ENCODE results near the gene UBC. TPM values are rescaled to one million over a fixed set of nuclear protein-coding genes. Genes with fewer than 3 reads are reported as not detected.

UBC gene
- total and polyA plus RNA-seq, 9 of the 15 experiments (the other 6 are each of a cell fraction or from before 2014, with no cell fraction given) = 533 to 1,153 (median 813) TPM

- TF ChIP-seq OTX1 (CRISPR knock-in tag; IDR thresholded peaks at IDR 0.05) (no peak), ZBED1 (IDR thresholded peaks at IDR 0.05) (no peak), DDX20 (tag; IDR thresholded peaks at IDR 0.05; ENCODE audit: low read depth) (no peak), NR2C1 (IDR thresholded peaks at IDR 0.05) (peak; percentile 48; the same call in 1 of the 2 replicates), NR2C1 (tag; IDR thresholded peaks at IDR 0.05) (no peak), ATF1 (CRISPR knock-in tag; IDR thresholded peaks at IDR 0.05) (no peak), ATF1 (tag; IDR thresholded peaks at IDR 0.05) (no peak), ID3 (CRISPR knock-in tag; IDR thresholded peaks at IDR 0.05) (no peak), ID3 (tag; IDR thresholded peaks at IDR 0.05) (0 out of 2 replicates have a peak, but pooled peaks have one; percentile 0)
Measured at GRCh38 chr12:124941170-124941527, 26.7 kb upstream of the UBC start (continued).

DNA sequence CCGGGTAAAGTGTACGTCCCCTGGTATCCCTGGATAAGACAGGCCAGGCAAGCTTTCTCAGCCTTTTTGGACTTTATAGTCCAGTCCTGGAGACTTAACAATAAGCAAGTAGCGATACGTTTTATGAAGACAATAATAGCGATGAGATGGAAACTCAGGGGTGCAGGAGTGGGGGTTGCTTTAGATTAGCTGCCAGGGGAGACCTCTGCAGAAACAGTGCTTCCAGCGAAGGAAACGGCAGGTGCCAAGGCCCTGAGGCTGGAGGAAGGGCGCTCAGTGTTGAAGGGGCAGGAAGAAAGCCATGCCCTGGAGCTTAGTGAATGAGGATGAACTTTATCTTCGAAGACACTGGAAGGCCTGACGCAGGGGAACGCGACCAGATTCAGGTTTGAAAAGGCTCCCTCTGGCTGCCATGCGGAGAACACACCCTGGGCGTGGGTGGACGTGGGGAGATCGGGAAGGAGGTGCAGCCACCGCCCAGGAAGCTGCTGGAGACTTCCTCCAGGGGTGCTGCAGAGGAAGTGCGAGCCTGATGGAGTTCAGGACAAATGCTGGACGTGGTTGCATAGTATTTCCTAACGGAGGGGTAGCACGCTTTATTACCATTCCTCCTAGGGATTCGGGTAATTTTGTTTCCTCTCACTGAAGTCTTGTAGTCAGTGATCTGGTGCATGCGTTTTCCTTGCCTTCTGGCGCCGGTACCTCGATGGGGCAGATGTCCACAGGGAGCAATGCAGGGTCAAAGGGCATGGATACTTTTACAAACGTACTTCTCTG lies 26.1 kb upstream of the UBC start:
- Histone ChIP-seq H4K20me1 (replicated peaks; ENCODE audit: control insufficient read depth, insufficient read depth, low read length) (0 out of 2 replicates have a peak, but pooled peaks cover 3% of the 10 kb centered on the region), H3K27ac (ENCODE audit: extremely low read depth, low read depth, low read length) (peak overlapping the region; percentile 87), H3K9me1 (ENCODE audit: control insufficient read depth, insufficient read depth, low read length) (no peaks in the 10 kb centered on the region), H3K4me2 (ENCODE audit: insufficient read depth, low read length) (peak overlapping the region; percentile 95), H3K27me3 (ENCODE audit: control insufficient read depth in 2 of 2, insufficient read depth in 2 of 2, low read length in 2 of 2) (no peaks in the 10 kb centered on the region), H2AFZ (ENCODE audit: low read depth, low read length) (peak overlapping the region; percentile 86), H3K79me2 (ENCODE audit: control insufficient read depth, insufficient read depth, low read length) (no peaks in the 10 kb centered on the region), H3K4me1 (replicated peaks in 1 of 2; ENCODE audit: control insufficient read depth in 2 of 2, insufficient read depth in 2 of 2, low read length in 2 of 2) (peaks cover 9 to 12% of the 10 kb centered on the region in 2 experiments; a peak in 3 of 5 replicates), H3K4me3 (peak overlapping the region; percentile 54), H3K9ac (ENCODE audit: insufficient read depth in 1 of 2, low read depth in 2 of 2, low read length in 2 of 2) (peak overlapping the region; percentile 77 to 83; a peak in 3 of 4 replicates), H3K9me3 (replicated peaks; ENCODE audit: control insufficient read depth, insufficient read depth, low read depth, low read length) (no peaks in the 10 kb centered on the region), H3K36me3 (ENCODE audit: control insufficient read depth, insufficient read depth, low read length) (peaks cover 4% of the 10 kb centered on the region; the same call in 1 of the 3 replicates)
- in situ Hi-C loops (cut with MboI) (no loop called here), intact Hi-C loops (cut with micrococcal nuclease) (loop anchor here (1.0 to 2.0 kb wide), 2 partner anchors 54 to 73 kb away; no protein-coding TSS in a partner anchor)
- ChIA-PET POLR2A (interaction anchor here (0.7 to 4.0 kb wide), 14 partner anchors 10 to 36 kb away, joined by 3 to 127 read pairs (median 6); partner anchors contain the start of gene UBC), CTCF (ENCODE audit: low intra/inter-chr PET ratio) (interaction anchor here (0.6 to 4.4 kb wide), 3 partner anchors 26 to 34 kb away, joined by 3 to 46 read pairs (median 3); partner anchors contain the start of gene UBC)
- peak; percentile 95 for FAIRE-seq
- BruUV-seq (replicated peaks) = no TSS peak
- DNase-seq (ENCODE audit: extremely low read depth in 1 of 4, low spot score in 3 of 4) = peak; percentile 82 to 97 (median 86)
- 2% methylated on average over 27 of the region's 27 CpGs for WGBS (ENCODE audit: insufficient coverage, low coverage, missing lambda C conversion rate)
- ATAC-seq = peak; percentile 84
- TF ChIP-seq SAFB (IDR thresholded peaks at IDR 0.05; ENCODE audit: borderline replicate concordance, low read depth, low read length) = peak; percentile 20; the same call in 1 of the 2 replicates
- no peak for TF ChIP-seq PHF21A (IDR thresholded peaks at IDR 0.05; ENCODE audit: borderline replicate concordance, low read depth)
- peak; percentile 80 for TF ChIP-seq KAT7 (CRISPR knock-in tag; IDR thresholded peaks at IDR 0.05; ENCODE audit: borderline replicate concordance)
- TF ChIP-seq PRMT5 (CRISPR knock-in tag; IDR thresholded peaks at IDR 0.05) = no peak
- peak; percentile 22 to 50; a peak in 1 of 4 replicates for TF ChIP-seq NRF1 (conservative IDR thresholded peaks at IDR 0.05 in 1 of 2, IDR thresholded peaks at IDR 0.05 in 1 of 2)
- 0 out of 2 replicates have a peak, but pooled peaks have one; percentile 15 for TF ChIP-seq GATAD2A (IDR thresholded peaks at IDR 0.05)
- no peak for TF ChIP-seq SP1 (CRISPR knock-in tag; IDR thresholded peaks at IDR 0.05)
- peak; percentile 84 for TF ChIP-seq CREB1 (IDR thresholded peaks at IDR 0.05)
- TF ChIP-seq CREB1 (CRISPR knock-in tag; IDR thresholded peaks at IDR 0.05) = peak; percentile 85
- TF ChIP-seq ELF1 (tag; IDR thresholded peaks at IDR 0.05) = peak; percentile 78
- no peak for TF ChIP-seq GATA2 (CRISPR knock-in tag; IDR thresholded peaks at IDR 0.05)
- TF ChIP-seq HNRNPLL (IDR thresholded peaks at IDR 0.05; ENCODE audit: low read depth, low read length, poor library complexity, severe bottlenecking) = no peak
- peak; percentile 64 for TF ChIP-seq NCOA1 (IDR thresholded peaks at IDR 0.05; ENCODE audit: low read depth)
- peak; percentile 100 for TF ChIP-seq EGR1 (conservative IDR thresholded peaks at IDR 0.05)
- TF ChIP-seq CBFA2T2 (conservative IDR thresholded peaks at IDR 0.05) = no peak

Measured in K562 (cell line).